Glutamatergic neuron (in vitro differentiated cells): Measurements from ENCODE around the gene WDR76. TPM values are rescaled to one million over a fixed set of nuclear protein-coding genes. Genes with fewer than 3 reads are reported as not detected.

Experiments used
- DNase-seq: peaks from one replicate; pipeline ENCODE4 v3.0.0; 2022
- H3K27ac Mint-ChIP-seq: one replicate; pipeline ENCODE4 v1.8.0; 2020; ENCODE audit warnings: mild to moderate bottlenecking, mixed read lengths, inconsistent platforms; ENCODE audit not compliant: unreplicated experiment
- H3K27me3 Mint-ChIP-seq: one replicate; pipeline ENCODE4 v1.8.0; 2020; ENCODE audit warnings: mild to moderate bottlenecking, moderate library complexity, mixed read lengths, inconsistent platforms; ENCODE audit not compliant: unreplicated experiment
- H3K36me3 Mint-ChIP-seq: one replicate; pipeline ENCODE4 v1.8.0; 2020; ENCODE audit warnings: mild to moderate bottlenecking, mixed read lengths, inconsistent platforms; ENCODE audit not compliant: unreplicated experiment
- H3K4me1 Mint-ChIP-seq: one replicate; pipeline ENCODE4 v1.8.0; 2020; ENCODE audit warnings: mild to moderate bottlenecking, low read depth, mixed read lengths, inconsistent platforms; ENCODE audit not compliant: unreplicated experiment
- H3K4me3 Mint-ChIP-seq: one replicate; pipeline ENCODE4 v1.8.0; 2020; ENCODE audit warnings: mild to moderate bottlenecking, mixed read lengths, inconsistent platforms; ENCODE audit not compliant: unreplicated experiment
- H3K9me3 Mint-ChIP-seq: one replicate; pipeline ENCODE4 v1.8.0; 2020; ENCODE audit warnings: mild to moderate bottlenecking, moderate library complexity, mixed read lengths, inconsistent platforms; ENCODE audit not compliant: unreplicated experiment
- CTCF ChIP-seq: fragments of 200-600 bp; sonication (generic); IDR thresholded peaks from one replicate; pipeline ENCODE4 v1.5.0; 2021; ENCODE audit not compliant: partially characterized antibody, unreplicated experiment
- total RNA-seq: library from RNA; stranded (reverse); fragmentation: NEBNext Ultra II Directional; extraction: Animal tissue kit (Norgen Biotek cat#: 25700); gene quantifications from one replicate; pipeline ENCODE4 v1.2.1, GENCODE V29; 2021; ENCODE audit not compliant: unreplicated experiment

The WDR76 gene
- total RNA-seq, 1 donor from 2014 or later = 4.7 TPM

GRCh38 chr15:43887901-43888300 lies 61.1 kb downstream of the WDR76 start:
- Mint-ChIP-seq H3K4me3 (no peak overlapping the region), H3K36me3 (peaks cover 7% of the 10 kb centered on the region), H3K4me1 (no peaks in the 10 kb centered on the region), H3K27ac (no peak overlapping the region), H3K27me3 (peaks cover 3% of the 10 kb centered on the region), H3K9me3 (peaks cover 3% of the 10 kb centered on the region)
- no peak for DNase-seq
- no peak for TF ChIP-seq CTCF

- Mint-ChIP-seq H3K27ac (no peak overlapping the region), H3K36me3 (peaks cover 7% of the 10 kb centered on the region), H3K27me3 (peaks cover 5% of the 10 kb centered on the region), H3K4me1 (no peaks in the 10 kb centered on the region), H3K9me3 (peaks cover 5% of the 10 kb centered on the region), H3K4me3 (no peak overlapping the region)
- TF ChIP-seq CTCF = no peak
- DNase-seq = no peak
Observed at GRCh38 chr15:43889042-43889441, 62.2 kb downstream of the WDR76 start.

GRCh38 chr15:43893956-43894355 lies 67.2 kb downstream of the WDR76 start:
- no peak for TF ChIP-seq CTCF
- Mint-ChIP-seq H3K9me3 (peaks cover 9% of the 10 kb centered on the region), H3K27ac (no peak overlapping the region), H3K4me1 (no peaks in the 10 kb centered on the region), H3K36me3 (peaks cover 10% of the 10 kb centered on the region), H3K4me3 (no peak overlapping the region), H3K27me3 (peaks cover 8% of the 10 kb centered on the region)
- DNase-seq = no peak

- Mint-ChIP-seq H3K36me3 (peaks cover 10% of the 10 kb centered on the region), H3K27ac (no peak overlapping the region)
- no peak for DNase-seq
Observed at GRCh38 chr15:43895586-43895985, 68.8 kb downstream of the WDR76 start.

GRCh38 chr15:43896543-43896942 lies 69.7 kb downstream of the WDR76 start:
- H3K9me3 Mint-ChIP-seq = peaks cover 6% of the 10 kb centered on the region
- no peak for TF ChIP-seq CTCF
- peaks cover 14% of the 10 kb centered on the region for H3K36me3 Mint-ChIP-seq
- no peak for DNase-seq
- H3K27me3 Mint-ChIP-seq = peaks cover 5% of the 10 kb centered on the region
- no peaks in the 10 kb centered on the region for H3K4me1 Mint-ChIP-seq
- no peak overlapping the region for H3K27ac Mint-ChIP-seq
- no peak overlapping the region for H3K4me3 Mint-ChIP-seq

More at GRCh38 chr15:43895586-43895985, 68.8 kb downstream of the WDR76 start:
- H3K4me1 Mint-ChIP-seq = no peaks in the 10 kb centered on the region
- H3K27me3 Mint-ChIP-seq = peaks cover 7% of the 10 kb centered on the region
- H3K9me3 Mint-ChIP-seq = peaks cover 8% of the 10 kb centered on the region
- no peak for TF ChIP-seq CTCF
- H3K4me3 Mint-ChIP-seq = no peak overlapping the region
